Stimulated activated CD4-positive, alpha-beta T cell treated with anti-CD3 and anti-CD28 coated beads, Interleukin-4, amount 100 ng/mL, for 48 hours (primary cell): ENCODE results near the gene INTS2.
A peak's percentile ranks its signal among the peaks of the same experiment; 100 is the strongest.
"Not testable (repeated sequence)": the region's sequence is repeated elsewhere in the genome, so short reads cannot be mapped to it uniquely, and the experiment has no call there.

Source experiments
- DNase-seq, 2 donors: peaks; one replicate each; pipeline ENCODE4 v3.0.0-alpha.2; 2020; ENCODE audit warnings: low read depth in 2 of 2

Gene INTS2

DNA sequence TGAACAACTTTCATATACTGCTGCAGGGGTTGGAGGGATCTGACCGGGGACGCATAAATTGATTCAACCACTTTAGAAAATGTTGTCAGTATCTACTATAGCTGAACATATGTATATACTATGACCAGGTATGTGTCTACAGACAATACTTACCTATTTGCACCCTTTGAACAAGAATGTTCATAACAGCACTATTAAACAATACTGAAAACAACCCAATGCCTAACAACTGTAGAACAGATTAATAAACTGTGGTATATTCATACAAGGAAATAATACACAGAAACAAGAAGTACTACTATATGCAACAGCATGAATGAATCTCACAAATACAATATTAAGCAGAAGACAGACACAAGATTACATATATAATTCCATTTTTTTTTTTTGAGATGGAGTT, 74.9 kb downstream of the INTS2 start:
- no peak for DNase-seq

DNA sequence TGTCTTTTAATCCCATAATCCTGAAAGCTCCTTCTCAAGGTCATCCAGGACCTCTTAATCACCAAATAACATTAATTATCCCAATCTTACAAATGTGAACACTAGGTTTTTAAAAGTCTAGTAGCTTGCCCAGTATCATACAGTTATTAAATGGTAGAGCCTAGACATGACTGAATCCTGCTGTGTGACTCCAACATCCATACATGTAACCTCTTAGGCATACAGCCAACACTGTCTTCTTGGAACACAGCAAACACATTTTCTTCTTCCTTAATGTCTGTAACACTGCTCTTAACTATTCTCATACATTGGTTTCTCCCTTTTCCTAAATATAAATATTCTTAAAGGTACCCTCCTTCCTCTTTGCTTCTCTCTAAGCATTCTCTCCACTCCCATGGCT, 78.1 kb downstream of the INTS2 start:
- DNase-seq = no peak

DNA sequence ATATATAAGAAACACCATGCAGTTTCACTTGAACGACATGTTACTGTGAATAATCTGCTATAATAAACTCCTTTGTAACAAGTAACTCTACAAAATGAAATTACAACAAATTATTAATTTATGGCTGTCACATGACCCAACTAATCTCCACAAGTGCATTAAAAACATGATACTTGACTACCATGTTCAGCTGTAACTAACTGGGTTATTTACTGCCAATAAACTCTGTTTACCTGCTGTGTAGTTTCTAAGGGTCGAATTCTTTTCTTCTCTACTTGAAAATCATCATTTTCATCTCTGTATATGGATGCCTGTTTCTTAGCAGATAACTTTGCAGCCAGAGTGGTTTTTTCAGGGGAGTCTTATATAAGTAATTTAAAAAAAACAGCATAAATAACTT, 78.9 kb downstream of the INTS2 start:
- no peak for DNase-seq

DNA sequence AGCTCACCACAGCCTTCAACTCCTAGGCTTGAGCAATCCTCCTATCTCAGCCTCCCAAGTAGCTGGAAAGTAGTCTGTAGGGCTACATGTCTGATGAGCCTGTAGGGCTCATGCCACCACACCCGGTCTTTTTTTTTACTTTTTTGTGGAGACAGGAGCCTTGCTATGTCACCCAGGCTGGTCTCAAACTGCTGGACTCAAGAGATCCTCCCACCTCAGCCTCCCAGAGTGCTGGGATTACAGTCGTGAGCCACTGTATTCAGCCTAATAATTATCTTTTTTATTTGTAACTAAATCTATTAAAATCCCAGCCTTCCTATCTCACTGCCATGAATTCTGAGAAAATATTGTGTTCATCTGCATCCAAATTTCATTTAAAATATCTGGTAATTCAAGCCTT, 79.5 kb downstream of the INTS2 start:
- DNase-seq = no peak

DNA sequence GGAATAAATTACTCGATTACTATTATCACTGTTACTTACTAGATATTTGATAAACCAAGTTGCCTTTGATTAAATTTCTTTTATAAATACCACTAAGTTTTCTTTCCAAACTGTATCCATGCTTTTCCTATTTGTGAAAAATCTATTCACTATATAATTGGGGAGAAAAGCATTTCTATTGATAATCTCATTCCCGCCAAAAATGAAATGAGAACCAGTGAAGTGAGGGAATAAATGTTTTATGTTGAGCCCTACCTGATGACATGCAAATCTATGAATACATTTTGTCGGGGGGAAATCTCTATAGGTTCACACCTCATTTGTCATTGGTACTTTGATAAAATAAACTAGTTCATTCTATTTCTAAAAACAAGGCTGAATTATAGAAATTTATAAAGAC, 80.1 kb downstream of the INTS2 start:
- DNase-seq = no peak

DNA sequence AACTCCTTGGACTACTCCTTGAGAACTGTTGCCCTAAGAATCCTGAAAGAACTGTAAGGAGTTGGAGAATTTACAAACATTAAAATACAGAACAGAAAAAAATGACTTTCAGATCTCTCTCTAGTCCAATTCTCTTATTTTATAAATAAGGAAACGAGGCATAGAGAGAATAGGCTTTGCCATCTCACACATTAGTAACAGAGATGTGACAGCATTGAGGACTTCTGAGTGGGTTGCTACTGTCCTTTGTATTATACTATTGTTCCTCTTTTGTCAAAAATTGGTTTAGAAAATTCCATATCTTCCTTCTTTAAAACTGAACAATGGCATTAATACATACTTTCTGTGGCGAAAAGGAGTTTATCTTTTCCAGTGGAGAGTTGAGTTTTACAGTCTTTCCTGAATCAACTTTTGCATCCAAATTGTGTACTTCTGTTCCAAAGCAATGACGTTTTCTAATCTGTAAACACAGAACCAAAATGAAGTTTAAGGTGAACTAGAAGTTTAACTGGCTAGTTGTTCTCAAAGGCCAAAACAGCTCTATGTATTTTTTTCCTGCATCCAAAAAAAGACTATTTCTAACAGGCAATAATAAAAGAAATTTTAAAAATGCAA, 80.9 kb downstream of the INTS2 start:
- no peak for DNase-seq

DNA sequence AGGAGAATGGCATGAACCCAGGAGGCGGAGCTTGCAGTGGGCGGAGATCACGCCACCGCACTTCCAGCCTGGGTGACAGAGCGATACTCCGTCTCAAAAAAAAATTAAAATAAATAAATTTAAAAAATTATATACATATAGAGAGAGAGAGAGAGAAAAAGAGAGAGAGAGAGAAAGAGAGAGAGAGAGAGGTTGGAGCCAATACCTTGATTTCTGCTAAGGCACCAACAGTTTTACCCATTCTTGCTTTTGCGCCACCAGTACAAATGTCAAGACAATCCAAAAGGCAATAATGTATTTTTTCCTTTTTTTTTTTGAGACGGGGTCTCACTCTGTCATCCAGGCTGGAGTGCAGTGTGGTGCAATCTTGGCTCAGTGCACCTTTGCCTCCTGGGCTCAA, 81.7 kb downstream of the INTS2 start:
- DNase-seq = no peak

DNA sequence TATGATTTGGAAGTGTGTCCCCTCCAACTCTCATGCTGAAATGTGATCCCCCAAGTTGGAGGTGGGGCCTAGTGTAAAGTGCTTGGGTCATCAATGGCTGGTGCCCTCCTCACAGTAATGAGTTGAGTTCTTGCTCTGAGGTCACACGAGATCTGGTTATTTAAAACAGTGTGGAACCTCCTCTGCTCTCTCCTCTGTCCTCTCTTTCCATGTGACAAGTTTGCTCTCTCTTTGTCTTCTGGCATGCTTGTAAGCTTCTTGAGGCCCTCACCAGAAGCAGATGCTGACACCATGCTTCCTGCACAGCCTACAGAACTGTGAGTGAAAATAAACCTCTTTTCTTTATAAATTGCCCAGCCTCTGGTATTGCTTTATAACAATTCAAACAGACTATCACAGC, 84.3 kb downstream of the INTS2 start:
- DNase-seq = no peak

DNA sequence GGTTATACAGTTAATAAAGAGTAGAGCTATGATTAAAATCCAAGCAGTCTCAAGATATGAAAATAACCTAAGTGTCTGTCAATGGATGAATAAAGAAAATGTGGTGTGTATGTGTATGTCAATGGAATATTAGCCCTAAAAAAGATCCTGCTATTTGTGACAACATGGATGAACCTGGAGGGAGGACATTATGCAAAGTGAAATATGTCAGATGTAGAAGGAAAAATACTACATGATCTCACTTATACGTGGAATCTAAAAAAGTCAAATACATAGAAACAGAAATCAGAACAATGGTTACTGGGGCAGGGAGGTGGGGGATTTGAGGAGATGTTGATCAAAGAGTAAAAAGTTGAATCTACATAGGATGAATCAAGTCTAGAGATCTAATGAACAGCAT, 84.9 kb downstream of the INTS2 start:
- DNase-seq = no peak

DNA sequence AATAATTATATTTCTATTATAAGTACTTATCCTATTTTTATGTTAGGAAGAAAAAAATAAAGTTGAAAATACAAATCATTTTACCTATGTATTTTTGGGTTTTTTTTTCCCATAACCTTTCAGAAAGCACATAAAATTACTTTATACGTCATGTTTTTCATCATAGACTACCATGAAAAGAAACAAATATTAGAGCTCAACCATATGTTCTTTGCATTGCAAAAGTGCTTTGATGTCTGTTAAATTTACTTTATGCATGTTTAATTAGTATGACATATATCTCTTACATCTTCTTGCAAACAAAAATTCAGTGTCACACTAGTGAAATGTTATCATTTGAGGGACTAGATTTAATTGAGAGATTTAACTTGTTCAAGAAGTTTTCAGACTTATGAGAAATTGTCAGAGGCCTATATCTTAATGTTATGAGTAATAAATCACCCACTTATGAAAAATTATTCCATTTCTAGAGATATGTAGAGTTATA, 88.4 kb downstream of the INTS2 start:
- no peak for DNase-seq

DNA sequence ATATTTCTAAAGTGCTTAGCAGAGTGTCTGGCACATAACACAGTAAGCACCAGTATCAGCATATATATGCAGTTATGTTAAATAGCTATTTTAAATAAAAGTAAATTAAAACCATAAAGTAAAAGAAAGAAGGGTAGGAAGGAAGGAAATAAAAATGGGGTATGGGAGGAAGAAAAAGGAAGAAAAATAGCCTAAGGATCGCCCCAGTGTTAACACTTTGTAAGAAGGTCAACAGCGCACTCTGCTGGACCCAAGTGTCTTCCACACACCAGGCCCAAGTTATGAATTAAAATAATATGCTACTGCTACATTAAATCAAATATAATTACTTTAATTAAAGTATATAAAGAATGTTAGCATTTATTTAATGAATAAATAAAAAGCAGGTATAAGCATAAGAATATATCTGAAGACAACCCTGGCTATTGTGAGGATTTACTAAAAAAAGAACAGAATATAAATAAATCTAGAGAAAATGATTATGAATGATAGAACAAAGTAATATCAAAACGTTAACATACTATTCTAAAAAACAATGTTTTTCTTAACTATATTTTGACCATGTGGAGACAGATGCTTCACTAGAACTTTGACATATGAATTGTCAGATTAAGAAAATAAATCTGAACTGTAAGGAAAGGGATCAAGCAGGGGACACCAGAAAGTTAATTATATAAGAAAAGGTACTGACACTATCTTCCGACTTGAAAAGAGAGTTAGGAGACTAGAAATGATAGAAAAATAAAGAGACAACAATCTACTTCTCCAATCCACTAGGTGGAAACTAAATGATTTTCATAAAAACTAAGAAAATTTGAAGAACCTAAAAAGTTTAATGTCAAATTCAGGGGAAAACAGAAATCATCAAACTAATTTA, 90.4 kb downstream of the INTS2 start:
- DNase-seq = peak; percentile 29 to 42

DNA sequence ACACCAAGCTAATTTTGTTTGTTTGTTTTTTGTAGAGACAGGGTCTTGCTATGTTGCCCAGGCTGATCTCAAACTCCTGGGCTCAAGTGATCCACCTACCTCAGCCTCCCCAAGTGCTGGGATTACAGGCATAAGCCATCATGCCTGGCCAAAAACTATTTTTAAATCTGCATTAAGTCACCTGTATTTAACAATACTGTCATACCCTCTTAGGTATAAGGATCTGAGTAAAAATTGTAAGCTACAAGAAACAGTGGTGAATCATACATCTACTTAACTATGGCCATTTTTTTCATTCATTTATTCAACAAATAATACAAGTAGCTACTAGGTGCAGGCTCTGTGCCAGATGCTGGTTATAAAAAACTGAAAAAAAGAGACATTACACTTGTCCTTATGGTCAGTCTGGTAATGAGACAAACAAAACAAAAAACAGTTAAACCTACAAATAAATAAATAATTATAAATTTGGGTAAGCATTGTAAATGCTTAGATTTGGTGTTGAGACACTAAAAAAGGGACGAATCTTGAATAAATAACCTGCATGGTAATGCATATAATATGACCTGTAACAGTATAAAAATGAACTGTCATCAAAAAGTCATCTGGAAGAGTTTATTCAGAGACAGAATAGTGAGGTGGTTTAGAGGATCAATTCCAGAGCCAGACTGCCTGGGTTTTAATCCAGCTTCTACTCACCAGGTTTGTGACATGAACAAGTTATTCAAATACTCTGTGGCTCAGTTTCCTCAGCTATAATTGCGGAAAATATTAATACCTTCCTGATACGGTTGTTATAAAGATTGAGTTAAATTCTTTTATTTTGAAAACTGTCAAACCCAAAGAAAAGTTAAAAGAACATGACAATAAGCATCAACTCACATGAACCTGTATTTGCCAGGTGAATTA, 91.3 kb downstream of the INTS2 start:
- DNase-seq = no peak

DNA sequence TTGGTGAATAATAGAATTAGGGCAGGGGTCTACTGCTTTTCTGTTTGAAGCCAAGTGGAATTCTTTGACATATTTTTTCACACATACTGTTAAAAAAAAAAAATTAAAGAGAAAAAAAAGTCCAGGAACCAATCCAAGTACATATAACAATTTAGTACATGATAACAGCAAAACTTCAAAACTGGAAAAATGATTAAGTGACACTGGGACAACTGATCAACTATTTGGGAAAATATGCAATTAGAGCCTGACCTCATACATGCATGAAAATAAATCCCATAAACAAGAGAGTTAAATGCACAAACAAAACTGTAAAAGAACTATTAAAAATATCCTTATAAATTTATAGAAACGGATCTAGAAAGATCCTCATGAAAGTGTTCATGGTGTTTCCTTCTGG, 92.2 kb downstream of the INTS2 start:
- DNase-seq = no peak

DNA sequence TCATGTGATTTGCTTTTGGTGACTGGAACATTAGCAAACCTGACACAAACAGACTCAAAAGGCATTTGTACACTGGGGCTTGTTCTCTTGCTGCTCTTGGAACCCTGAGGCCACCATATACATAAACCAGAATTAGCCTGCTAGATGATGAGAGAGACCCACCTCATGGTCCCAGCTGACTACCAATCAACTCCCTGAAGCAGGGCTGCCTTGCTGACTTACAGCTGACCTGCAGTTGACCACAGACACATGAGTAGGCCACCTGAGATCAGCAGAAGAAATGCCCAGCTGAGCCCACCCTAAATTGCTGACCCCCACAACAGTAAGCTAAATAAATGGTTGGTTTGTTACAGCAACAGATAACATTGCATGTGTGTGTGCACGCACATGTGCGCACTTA, 93.2 kb downstream of the INTS2 start:
- DNase-seq = no peak

DNA sequence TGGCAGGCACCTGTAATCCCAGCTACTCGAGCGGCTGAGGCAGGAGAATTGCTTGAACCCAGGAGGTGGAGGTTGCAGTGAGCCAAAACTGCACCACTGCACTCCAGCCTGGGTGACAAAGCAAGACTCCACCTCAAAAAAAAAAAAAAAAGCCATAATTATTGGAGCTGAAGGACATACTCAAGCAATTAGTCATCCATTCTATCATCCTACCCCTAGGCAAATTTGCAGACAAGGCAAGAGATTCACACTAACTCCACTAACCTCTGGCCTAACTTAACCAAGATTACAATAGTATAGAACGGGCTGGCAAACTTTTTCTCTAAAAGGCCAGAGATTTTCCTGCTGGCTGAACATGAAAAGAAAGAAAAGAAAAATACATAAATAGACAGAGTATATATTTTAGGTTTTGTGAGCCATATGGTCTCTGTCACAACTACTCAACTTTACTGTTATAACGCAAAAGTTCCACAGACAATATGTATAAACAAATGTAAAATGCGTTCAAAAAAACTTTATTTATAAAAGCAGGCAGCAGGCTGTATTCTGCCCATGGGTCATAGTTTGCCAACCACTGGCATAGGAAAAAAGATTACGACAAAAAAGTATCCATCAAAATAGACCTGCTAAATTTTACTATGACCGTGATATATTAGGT, 94.1 kb downstream of the INTS2 start:
- DNase-seq = no peak

DNA sequence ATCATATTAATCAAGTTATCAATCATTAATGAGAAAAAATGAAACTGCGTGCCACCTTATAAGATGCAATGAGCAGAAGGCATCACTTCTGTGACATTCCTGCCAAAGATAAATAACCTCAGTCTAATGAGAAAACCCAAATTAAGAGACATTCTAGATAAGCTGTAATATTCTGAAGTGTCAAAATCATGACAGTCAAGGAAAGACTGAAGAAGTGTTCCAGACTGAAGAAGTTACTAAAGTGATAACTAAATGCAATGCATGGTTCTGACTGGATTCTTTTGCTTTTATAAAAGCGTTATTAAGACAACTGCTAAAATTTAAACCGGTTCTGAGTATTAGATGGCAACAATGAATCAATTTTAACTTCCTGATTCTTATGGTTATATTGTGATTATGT, 95.3 kb downstream of the INTS2 start:
- no peak for DNase-seq

DNA sequence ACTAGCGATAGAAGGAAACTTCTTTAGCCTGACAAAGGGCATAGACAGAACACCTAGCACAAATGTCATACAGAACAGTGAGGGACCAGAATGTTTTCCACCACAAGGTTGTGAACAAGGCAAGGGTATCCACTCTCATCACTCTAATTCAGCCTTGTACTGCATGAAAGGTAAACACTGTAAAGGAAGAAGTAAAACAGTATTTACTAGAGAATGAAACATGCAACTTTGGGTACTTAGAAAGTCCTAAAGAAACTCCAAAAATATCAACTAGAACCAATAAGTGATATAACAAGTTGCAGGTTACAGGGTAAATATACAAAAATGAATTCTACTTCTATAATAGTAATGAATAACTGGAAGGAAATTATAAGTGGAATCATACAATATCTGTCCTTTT, 96.7 kb downstream of the INTS2 start:
- no peak for DNase-seq

DNA sequence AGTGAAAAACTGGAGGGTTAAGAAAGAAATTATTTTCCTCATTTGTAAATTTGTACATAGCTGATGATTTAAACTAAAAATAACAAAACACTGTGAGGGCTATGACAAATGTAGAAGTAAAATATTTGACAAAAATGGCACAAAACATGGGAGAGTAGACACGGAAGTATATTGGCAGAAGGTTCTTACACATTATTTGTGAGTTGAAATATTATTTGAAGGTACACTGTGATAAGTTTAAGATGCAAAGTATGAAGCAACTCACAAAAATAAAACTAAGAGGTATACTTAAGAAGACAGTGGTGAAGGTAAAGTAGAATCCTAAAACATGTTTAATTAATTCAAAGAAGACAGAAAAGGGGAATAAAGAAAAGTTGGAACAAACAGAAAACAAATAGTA, 99.1 kb downstream of the INTS2 start:
- DNase-seq = no peak

DNA sequence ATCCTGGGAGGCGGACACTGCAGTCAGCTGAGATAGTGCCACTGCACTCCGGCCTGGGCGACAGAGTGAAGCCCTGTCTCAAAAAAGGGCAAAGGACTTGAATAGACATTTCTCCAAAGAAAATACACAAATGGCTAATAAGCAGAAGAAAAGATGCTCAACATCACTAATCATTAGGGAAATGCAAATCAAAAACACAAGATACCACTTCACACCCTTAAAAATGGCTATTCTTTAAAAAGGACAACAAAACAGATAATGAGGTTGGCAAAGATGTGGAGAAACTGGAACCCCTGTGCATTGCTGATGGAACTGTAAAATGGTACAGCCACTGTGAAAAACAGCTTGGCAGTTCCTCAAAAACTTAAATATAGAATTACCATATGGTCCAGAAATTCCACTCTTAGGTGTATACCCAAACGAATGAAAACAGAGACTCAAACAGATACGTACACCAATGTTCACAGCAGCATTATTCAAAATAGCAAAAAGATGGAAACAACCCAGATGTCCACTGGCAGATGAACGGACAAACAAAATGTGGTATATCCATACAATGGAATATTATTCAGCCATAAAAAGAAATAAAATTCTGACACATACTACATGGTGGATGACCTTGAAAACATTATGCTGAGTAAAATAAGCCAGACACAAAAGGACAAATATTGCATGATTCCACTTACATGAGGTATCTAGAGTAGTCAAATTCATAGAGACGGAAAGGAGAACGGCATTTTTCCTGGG, 100.0 kb downstream of the INTS2 start:
- no peak for DNase-seq

DNA sequence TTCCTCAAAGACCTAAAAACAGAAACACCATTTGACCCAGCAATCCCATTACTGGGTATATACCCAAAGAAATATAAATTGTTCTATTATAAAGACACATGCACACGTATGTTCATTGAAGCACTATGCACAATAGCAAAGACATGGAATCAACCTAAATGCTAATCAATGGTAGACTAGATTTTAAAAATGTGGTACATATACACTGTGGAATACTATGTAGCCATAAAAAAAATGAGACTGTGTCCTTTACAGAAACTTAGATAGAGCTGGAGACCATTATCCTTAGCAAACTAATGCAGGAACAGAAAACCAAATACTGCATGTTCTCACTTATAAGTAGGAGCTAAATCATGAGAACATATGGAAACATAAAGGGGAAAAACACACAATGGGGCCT, 100.9 kb downstream of the INTS2 start:
- not testable (repeated sequence) for DNase-seq

DNA sequence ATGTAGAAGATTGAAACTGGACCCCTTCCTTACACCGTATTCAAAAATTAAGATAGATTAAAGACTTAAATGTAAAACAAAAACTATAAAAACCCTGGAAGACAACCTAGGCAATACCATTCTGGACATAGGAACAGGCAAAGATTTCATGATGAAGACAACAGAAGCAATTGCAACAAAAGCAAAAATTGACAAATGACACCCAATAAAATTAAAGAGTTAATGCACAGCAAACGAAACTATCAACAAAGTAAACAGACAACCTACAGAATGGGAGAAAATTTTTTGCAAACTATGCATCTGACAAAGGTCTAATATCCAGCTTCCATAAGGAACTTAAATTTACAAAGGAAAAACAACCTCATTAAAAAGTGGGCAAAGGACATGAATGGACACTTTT, 101.6 kb downstream of the INTS2 start:
- DNase-seq = not testable (repeated sequence)
